Measurements from ENCODE around the gene SNX14. TPM values are rescaled to one million over a fixed set of nuclear protein-coding genes. Genes with fewer than 3 reads are reported as not detected.

The SNX14 gene
- total RNA-seq, 2 donors from 2014 or later = 71.0 to 84.5 TPM

Other genes starting within 250 kb of the SNX14 start
- 10 to 100 TPM; 47.8 to 49.8 TPM for gene NT5E, start 143.8 kb downstream of the SNX14 start, total RNA-seq
- 10 to 100 TPM; 62.2 to 76.8 TPM for gene SYNCRIP, start 49.0 kb upstream of the SNX14 start, total RNA-seq